ENCODE results near the gene LENG8.

The LENG8 gene

GRCh38 chr19:54415901-54416673 lies 32.9 kb upstream of the LENG8 start:
- H3K36me3 ChIP-seq: no peaks in the 10 kb centered on the region
- H3K27ac ChIP-seq: peak overlapping the region; percentile 79
- H3K4me2 ChIP-seq: peak overlapping the region; percentile 96
- H3K4me3 ChIP-seq: peak overlapping the region; percentile 76
- H3K27me3 ChIP-seq: peaks cover 22% of the 10 kb centered on the region
- no peaks in the 10 kb centered on the region for H3K9me3 ChIP-seq
- H3K9ac ChIP-seq: peak overlapping the region; percentile 79
- no peak for TF ChIP-seq Cebpa-rat (IDR thresholded peaks at IDR 0.05)
- peaks cover 63% of the 10 kb centered on the region for H3K4me1 ChIP-seq
- H4K20me1 ChIP-seq: no peaks in the 10 kb centered on the region

GRCh38 chr19:54416695-54417491 lies 32.1 kb upstream of the LENG8 start:
- peaks cover 67% of the 10 kb centered on the region for H3K4me1 ChIP-seq
- H4K20me1 ChIP-seq: no peaks in the 10 kb centered on the region
- H3K4me2 ChIP-seq: peak overlapping the region; percentile 96
- no peak for TF ChIP-seq Cebpa-rat (IDR thresholded peaks at IDR 0.05)
- no peaks in the 10 kb centered on the region for H3K9me3 ChIP-seq
- no peak overlapping the region for H3K27ac ChIP-seq
- peaks cover 22% of the 10 kb centered on the region for H3K27me3 ChIP-seq
- H3K4me3 ChIP-seq: no peak overlapping the region; the same call in 1 of the 2 replicates
- H3K36me3 ChIP-seq: no peaks in the 10 kb centered on the region
- peak overlapping the region; percentile 79; the same call in 1 of the 2 replicates for H3K9ac ChIP-seq

DNA sequence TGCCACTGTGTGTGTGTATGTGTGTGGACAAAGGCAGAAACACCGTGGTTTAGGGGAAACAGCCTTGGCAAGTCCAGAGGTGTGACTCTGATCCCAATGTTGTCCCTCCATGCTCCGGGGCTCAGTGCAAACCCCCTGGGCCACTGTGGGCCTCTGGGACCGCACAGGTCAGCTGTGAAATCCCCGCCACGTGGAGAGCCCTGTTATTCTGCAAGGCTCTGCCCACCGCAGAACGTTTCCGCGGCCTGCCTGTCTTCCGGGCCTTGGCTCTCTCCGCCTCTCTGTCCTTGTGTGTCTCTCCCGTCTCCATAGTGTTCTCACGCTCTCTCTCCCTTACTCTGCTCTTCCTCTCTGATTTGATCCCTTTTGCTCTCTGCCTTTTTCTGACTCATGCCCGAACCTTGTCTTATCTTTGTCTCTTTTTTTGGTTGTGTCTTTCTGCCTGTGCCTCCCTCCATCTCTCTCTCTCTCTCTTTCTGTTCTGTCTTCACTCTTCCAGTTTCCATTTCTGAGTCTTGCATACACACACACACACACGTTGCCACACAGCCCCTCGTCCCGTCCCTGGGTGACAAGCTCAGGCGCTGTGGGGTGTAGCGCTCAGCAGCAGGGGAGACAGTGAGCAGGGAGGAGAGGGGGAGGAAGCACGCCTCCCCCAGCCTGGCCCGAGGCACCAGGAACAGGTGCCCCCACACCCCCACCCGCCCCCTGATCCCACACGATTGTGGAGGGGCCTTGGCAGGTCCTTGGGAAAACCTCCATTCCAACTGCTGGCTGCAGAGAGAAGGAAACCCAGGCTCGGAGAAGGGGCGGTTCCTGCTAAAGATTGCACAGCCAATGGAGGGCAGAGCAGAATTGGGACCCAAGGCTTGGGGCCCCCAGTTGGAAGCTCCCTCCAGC lies 30.7 kb upstream of the LENG8 start:
- no peak for TF ChIP-seq Cebpa-rat (IDR thresholded peaks at IDR 0.05)
- Histone ChIP-seq H4K20me1 (no peaks in the 10 kb centered on the region), H3K9ac (peak overlapping the region; percentile 63), H3K4me1 (peaks cover 71% of the 10 kb centered on the region), H3K36me3 (no peaks in the 10 kb centered on the region), H3K4me3 (peak overlapping the region; percentile 17; the same call in 1 of the 2 replicates), H3K4me2 (peak overlapping the region; percentile 96), H3K27me3 (peaks cover 22% of the 10 kb centered on the region), H3K9me3 (no peaks in the 10 kb centered on the region), H3K27ac (peak overlapping the region; percentile 84)

DNA sequence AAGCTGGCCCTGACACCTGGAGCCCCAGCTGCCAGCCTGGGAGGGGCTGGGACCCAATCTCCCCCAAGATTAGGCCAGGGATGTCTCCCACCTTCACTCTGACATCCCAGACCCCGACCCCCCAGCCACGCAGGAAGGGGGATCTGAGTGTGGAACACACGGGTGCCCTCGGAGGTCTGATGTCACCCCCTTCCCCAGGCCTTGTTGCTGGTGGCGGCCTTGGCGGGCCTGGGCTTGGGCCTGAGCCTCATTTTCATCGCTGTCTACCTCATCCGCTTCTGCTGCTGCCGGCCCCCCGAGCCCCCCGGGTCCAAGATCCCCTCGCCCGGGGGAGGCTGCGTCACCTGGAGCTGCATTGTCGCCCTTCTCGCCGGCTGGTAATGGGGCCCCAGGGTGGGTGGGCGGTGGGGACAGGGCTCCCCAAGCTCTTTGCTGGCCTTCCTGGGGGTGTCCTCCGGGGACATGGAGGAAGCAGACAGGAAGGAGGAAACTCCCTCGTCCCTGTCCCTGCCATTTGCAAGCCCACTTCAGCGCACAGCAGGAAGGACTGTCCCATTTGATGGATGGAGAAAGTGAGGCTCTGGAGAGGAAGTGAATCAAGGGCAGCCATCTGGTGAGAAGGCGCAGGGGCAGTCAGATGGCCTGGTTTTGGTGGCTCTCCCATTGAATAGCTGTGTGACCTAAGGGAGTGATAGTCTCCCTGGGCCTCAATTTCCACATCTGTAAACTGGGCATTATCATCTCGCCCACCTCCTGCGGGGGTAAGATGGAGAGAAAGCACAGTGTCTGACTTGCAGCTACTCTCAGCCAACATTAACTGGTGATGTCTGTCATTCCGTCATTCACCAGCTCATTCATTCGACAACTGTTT lies 29.8 kb upstream of the LENG8 start:
- Histone ChIP-seq H3K9me3 (no peaks in the 10 kb centered on the region), H3K36me3 (0 out of 2 replicates have a peak, but pooled peaks cover under 1% of the 10 kb centered on the region), H3K27ac (peak overlapping the region; percentile 84), H3K4me2 (peak overlapping the region; percentile 96), H3K4me1 (peaks cover 71% of the 10 kb centered on the region), H4K20me1 (no peaks in the 10 kb centered on the region), H3K9ac (peak overlapping the region; percentile 34; the same call in 1 of the 2 replicates), H3K27me3 (peaks cover 22% of the 10 kb centered on the region), H3K4me3 (no peak overlapping the region)
- TF ChIP-seq Cebpa-rat (IDR thresholded peaks at IDR 0.05): no peak

GRCh38 chr19:54420068-54420382 lies 29.0 kb upstream of the LENG8 start:
- peaks cover 64% of the 10 kb centered on the region for H3K4me1 ChIP-seq
- no peak overlapping the region for H3K4me3 ChIP-seq
- H3K9me3 ChIP-seq: no peaks in the 10 kb centered on the region
- 0 out of 2 replicates have a peak, but pooled peaks cover 6% of the 10 kb centered on the region for H3K36me3 ChIP-seq
- 0 out of 2 replicates have a peak overlapping the region, but pooled peaks have one; percentile 41 for H3K27ac ChIP-seq
- peaks cover 14% of the 10 kb centered on the region; the same call in 1 of the 2 replicates for H3K27me3 ChIP-seq
- H4K20me1 ChIP-seq: no peaks in the 10 kb centered on the region
- no peak overlapping the region for H3K9ac ChIP-seq
- peak overlapping the region; percentile 48 for H3K4me2 ChIP-seq
- TF ChIP-seq Cebpa-rat (IDR thresholded peaks at IDR 0.05): no peak

GRCh38 chr19:54420383-54421168 lies 28.4 kb upstream of the LENG8 start:
- 0 out of 2 replicates have a peak overlapping the region, but pooled peaks have one; percentile 41 for H3K27ac ChIP-seq
- H3K9ac ChIP-seq: no peak overlapping the region
- no peak overlapping the region for H3K4me3 ChIP-seq

DNA sequence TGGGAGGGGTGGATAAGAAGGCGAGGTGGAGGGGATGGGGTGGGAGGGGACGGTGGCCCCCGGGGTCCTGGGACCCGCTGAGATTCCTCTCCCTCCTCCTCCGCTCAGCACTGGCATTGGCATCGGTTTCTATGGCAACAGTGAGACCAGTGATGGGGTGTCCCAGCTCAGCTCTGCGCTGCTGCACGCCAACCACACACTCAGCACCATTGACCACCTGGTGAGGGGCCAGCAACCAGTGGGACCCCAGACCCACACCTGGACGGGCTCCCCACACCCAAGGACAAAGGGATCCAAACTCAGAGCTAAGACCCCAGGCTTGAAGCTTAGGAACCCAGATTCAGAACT lies 27.9 kb upstream of the LENG8 start:
- no peak overlapping the region for H3K4me2 ChIP-seq
- no peaks in the 10 kb centered on the region for H3K9me3 ChIP-seq
- 0 out of 2 replicates have a peak, but pooled peaks cover 6% of the 10 kb centered on the region for H3K36me3 ChIP-seq
- no peak overlapping the region for H3K9ac ChIP-seq
- no peak overlapping the region for H3K4me3 ChIP-seq
- H4K20me1 ChIP-seq: no peaks in the 10 kb centered on the region
- H3K27me3 ChIP-seq: peaks cover 6% of the 10 kb centered on the region; the same call in 1 of the 2 replicates
- no peak overlapping the region for H3K27ac ChIP-seq
- no peak for TF ChIP-seq Cebpa-rat (IDR thresholded peaks at IDR 0.05)
- peaks cover 63% of the 10 kb centered on the region for H3K4me1 ChIP-seq

More at GRCh38 chr19:54420383-54421168, 28.4 kb upstream of the LENG8 start:
- H3K9me3 ChIP-seq: no peaks in the 10 kb centered on the region
- H3K36me3 ChIP-seq: 0 out of 2 replicates have a peak, but pooled peaks cover 6% of the 10 kb centered on the region
- no peak for TF ChIP-seq Cebpa-rat (IDR thresholded peaks at IDR 0.05)
- H3K27me3 ChIP-seq: peaks cover 11% of the 10 kb centered on the region; the same call in 1 of the 2 replicates
- peak overlapping the region; percentile 48 for H3K4me2 ChIP-seq
- no peaks in the 10 kb centered on the region for H4K20me1 ChIP-seq
- peaks cover 63% of the 10 kb centered on the region for H3K4me1 ChIP-seq

DNA sequence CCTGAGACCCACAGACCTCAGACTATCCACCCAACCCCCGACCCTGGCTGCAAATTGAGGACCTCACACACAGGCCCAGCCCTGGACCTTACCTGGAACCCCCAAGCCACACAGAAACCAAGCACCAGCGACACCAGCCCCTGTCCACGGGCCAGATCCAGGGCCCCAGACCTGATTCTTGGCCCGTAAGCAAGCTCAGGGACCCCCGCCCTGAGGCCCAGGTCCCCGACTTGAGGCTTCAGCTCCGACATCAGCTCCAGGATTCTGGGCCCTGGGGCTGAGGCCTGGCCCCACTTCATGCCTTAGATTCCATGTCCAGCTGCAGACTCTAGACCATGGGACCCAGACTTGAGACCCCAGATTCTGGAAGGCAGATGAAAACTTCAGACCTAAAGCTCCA lies 27.5 kb upstream of the LENG8 start:
- Histone ChIP-seq H3K9ac (no peak overlapping the region), H3K36me3 (0 out of 2 replicates have a peak, but pooled peaks cover 6% of the 10 kb centered on the region), H3K4me2 (no peak overlapping the region), H3K4me3 (no peak overlapping the region), H3K9me3 (no peaks in the 10 kb centered on the region), H4K20me1 (no peaks in the 10 kb centered on the region), H3K27me3 (peaks cover 2% of the 10 kb centered on the region; the same call in 1 of the 2 replicates), H3K4me1 (peaks cover 63% of the 10 kb centered on the region), H3K27ac (no peak overlapping the region)
- no peak for TF ChIP-seq Cebpa-rat (IDR thresholded peaks at IDR 0.05)

All from BLaER1 (cell line).